Neural crest cell (in vitro differentiated cells): ENCODE data around the gene TMEM140. TPM values are rescaled to one million over a fixed set of nuclear protein-coding genes. Genes with fewer than 3 reads are reported as not detected.

Source experiments
- DNase-seq: peaks from one replicate; pipeline ENCODE4 v3.0.0; 2021; ENCODE audit warnings: low read depth, mixed read lengths, low spot score
- H3K27ac Mint-ChIP-seq: one replicate; pipeline ENCODE4 v1.8.0; 2021; ENCODE audit warnings: mild to moderate bottlenecking, mixed read lengths; ENCODE audit not compliant: unreplicated experiment
- H3K27me3 Mint-ChIP-seq: 2 replicates; pipeline ENCODE4 v1.8.0; 2021; ENCODE audit warnings: low read depth, mild to moderate bottlenecking, mixed read lengths
- H3K36me3 Mint-ChIP-seq: 2 replicates; pipeline ENCODE4 v1.8.0; 2021; ENCODE audit warnings: low read depth, mild to moderate bottlenecking, mixed read lengths
- H3K4me1 Mint-ChIP-seq: 2 replicates; pipeline ENCODE4 v1.8.0; 2021; ENCODE audit warnings: mixed read lengths
- H3K4me3 Mint-ChIP-seq: one replicate; pipeline ENCODE4 v1.8.0; 2021; ENCODE audit warnings: mild to moderate bottlenecking, mixed read lengths
- H3K9me3 Mint-ChIP-seq: 2 replicates; pipeline ENCODE4 v1.8.0; 2021; ENCODE audit warnings: mixed read lengths
- total RNA-seq: library from RNA; stranded (reverse); gene quantifications from 2 replicates; pipeline ENCODE4 v1.2.1, GENCODE V29; 2021
- TF ChIP-seq, protein P1 (sequence below): fragments of 200-600 bp; sonication (generic); conservative IDR thresholded peaks from 2 replicates; pipeline ENCODE4 v1.5.0; 2021; ENCODE audit warnings: antibody characterized with exemption, mild to moderate bottlenecking

TMEM140 gene
- total RNA-seq, 1 donor from 2014 or later: 0.12 TPM

DNA sequence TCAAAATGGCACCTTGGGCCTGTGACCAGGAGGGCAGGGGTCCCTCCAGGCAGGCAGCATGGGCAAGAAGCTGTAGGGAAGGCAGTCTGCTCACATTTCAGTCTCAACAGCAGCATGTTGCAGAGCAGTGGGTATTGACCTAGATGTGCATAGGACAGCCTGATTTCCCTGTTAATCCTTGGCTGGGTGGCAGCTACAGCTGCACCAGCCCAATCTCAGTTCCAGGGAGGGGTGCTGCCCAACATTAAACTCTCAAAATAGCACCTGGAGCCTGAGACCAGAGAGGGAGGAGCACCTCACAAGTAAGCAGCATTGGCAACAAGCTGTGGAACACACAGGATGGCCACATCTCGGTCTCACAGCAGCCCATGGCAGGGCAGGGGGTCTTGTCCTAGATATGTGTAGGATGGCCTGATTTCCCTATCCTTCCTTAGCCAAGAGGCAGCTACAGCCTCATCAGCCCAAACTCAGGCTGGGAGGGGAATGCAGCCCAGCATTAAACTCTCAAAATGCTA, 10.3 kb downstream of the TMEM140 start:
- Mint-ChIP-seq H3K4me3 (no peak overlapping the region), H3K36me3 (peaks cover 73% of the 10 kb centered on the region), H3K4me1 (peaks cover 18% of the 10 kb centered on the region), H3K27ac (no peak overlapping the region), H3K27me3 (no peaks in the 10 kb centered on the region), H3K9me3 (peaks cover 45% of the 10 kb centered on the region)
- TF ChIP-seq, protein P1, sequence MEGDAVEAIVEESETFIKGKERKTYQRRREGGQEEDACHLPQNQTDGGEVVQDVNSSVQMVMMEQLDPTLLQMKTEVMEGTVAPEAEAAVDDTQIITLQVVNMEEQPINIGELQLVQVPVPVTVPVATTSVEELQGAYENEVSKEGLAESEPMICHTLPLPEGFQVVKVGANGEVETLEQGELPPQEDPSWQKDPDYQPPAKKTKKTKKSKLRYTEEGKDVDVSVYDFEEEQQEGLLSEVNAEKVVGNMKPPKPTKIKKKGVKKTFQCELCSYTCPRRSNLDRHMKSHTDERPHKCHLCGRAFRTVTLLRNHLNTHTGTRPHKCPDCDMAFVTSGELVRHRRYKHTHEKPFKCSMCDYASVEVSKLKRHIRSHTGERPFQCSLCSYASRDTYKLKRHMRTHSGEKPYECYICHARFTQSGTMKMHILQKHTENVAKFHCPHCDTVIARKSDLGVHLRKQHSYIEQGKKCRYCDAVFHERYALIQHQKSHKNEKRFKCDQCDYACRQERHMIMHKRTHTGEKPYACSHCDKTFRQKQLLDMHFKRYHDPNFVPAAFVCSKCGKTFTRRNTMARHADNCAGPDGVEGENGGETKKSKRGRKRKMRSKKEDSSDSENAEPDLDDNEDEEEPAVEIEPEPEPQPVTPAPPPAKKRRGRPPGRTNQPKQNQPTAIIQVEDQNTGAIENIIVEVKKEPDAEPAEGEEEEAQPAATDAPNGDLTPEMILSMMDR: no peak
- no peak for DNase-seq

DNA sequence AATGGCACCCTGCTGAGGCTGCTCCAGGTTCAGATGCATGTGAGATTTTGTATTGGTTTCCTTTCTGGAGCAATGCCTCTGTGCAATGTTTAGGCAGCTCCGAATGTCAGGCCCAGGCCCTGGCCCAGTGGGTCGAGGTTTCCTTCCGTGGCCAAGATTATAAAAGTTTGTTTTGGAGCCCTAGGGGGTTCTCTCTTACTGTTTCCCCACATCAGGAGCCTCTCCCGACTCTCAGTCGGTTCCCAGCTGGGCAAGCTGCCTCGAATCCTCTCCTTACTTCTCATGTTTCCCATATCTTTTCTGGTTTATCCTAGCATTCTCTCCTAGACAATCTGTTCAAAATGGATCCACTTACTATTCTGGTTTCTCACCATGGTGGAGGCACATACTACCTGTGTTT, 11.0 kb downstream of the TMEM140 start:
- TF ChIP-seq, protein P1: no peak
- no peak overlapping the region for H3K4me3 Mint-ChIP-seq
- H3K4me1 Mint-ChIP-seq: peaks cover 18% of the 10 kb centered on the region
- H3K9me3 Mint-ChIP-seq: peaks cover 42% of the 10 kb centered on the region
- peaks cover 71% of the 10 kb centered on the region for H3K36me3 Mint-ChIP-seq
- no peaks in the 10 kb centered on the region for H3K27me3 Mint-ChIP-seq
- no peak for DNase-seq
- no peak overlapping the region for H3K27ac Mint-ChIP-seq

DNA sequence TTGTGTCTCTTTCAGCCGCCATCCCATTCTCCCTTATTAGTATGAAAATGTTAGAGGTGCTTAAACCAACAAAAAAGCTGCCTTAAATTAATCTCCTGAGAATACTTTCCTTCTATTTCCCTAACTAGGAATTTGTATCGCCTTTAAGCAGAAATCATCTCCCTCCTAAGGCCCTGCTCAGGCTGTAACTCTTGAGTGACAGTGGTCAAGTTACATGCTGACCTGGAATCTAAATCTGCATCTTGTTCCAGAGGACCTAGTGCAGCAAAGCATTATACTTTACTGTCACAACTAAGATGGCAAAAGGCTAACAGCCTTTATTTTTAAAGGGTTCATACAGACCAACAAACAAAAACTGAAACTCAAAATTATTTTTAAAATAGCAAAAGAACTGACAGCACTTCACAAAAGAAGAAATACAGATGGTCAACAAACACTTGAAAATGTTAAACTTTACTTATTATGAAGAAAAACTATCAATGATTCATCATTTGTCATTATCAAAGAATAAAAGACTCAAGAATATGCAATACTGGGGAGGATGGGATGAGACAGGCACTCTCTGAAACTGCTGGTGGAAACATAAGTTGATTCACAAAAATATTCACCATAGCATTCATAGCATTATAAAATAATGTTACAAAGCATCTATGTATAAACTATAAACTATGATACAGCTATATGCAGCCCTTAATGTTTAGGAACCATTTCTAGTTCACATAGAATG, 11.7 kb downstream of the TMEM140 start:
- peaks cover 37% of the 10 kb centered on the region for H3K9me3 Mint-ChIP-seq
- no peak overlapping the region for H3K27ac Mint-ChIP-seq
- peaks cover 72% of the 10 kb centered on the region for H3K36me3 Mint-ChIP-seq
- H3K4me3 Mint-ChIP-seq: no peak overlapping the region
- no peak for DNase-seq
- H3K4me1 Mint-ChIP-seq: peaks cover 22% of the 10 kb centered on the region
- TF ChIP-seq, protein P1: no peak
- no peaks in the 10 kb centered on the region for H3K27me3 Mint-ChIP-seq

DNA sequence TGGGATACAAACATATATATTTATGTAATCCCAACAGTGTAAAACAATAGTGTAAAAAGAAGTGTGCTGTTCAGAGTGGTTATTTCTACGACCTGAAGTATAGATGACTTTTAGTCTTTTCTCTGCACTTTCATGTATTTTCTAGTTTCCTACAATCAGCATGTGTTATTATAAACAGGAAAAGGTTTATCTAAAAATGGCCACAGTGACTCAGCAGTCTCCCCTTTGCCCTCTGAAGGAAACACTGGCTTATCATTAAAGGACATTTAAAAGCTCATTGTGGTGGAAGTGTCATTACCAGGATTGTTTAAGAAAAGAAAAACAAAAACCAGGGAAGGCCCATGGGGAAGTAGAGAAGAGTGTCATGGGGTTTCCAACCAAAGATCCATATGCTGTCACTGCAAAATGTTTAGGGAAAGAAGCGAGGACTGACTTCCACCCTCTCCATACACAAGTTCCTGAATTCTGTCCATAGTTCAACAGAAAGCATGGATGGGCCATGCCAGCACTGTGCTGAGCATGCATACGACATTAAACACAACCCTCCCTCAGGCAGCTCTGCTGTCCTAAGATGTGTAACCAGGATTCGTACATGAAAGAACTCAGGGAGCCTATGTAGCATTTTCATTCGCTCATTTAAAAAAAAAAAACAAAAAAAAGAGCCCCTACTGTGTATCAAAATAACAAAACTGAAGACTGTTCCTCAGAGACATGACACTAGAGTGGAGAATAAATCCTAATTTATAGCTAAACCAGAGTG, 12.4 kb downstream of the TMEM140 start:
- TF ChIP-seq, protein P1: no peak
- Mint-ChIP-seq H3K4me1 (peaks cover 22% of the 10 kb centered on the region), H3K27me3 (no peaks in the 10 kb centered on the region), H3K9me3 (peaks cover 29% of the 10 kb centered on the region), H3K27ac (peak overlapping the region; percentile 22), H3K4me3 (peak overlapping the region; percentile 67), H3K36me3 (peaks cover 70% of the 10 kb centered on the region)
- DNase-seq: no peak

DNA sequence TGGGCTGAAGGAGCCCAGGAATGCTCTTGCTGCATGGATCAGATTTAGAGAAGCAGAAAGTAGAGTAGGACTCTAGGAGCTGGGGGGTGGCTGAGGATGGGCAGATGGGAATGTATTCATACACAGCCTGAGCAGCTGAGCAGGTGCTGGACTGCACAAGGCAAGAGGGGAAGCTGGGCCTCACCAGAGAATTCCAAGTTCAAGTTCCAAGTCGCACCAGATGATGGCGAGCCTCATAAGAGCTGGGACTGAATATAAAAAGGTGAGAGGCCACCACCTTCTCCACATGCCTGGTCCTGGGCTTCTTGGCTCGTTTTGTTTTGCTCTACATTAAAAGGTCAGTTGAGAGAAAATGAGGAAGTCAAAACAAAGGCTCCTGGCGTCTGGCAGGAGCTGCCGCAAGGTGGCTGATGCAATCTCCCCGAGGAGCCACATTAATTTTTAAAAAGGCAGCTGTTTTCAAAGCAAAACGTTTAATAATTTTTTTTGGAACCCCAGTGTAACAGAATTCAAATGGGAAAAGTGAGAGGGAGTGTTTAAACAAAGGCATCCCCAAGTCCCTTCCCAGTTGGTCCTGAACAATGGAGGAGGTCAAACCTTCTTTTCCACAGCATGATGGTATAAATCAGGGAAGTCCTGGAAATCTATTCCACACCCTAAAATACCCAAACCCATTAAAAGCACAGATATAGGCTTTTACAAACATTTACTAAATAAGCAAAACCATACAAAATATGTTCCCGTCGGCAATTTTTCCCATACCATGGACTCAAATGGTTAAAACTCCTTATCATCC, 13.2 kb downstream of the TMEM140 start:
- H3K9me3 Mint-ChIP-seq: peaks cover 25% of the 10 kb centered on the region

More for the DNA sequence above, 13.2 kb downstream of the TMEM140 start:
- H3K4me3 Mint-ChIP-seq: peak overlapping the region; percentile 67
- TF ChIP-seq, protein P1: no peak
- no peaks in the 10 kb centered on the region for H3K27me3 Mint-ChIP-seq
- peak overlapping the region; percentile 29 for H3K27ac Mint-ChIP-seq
- H3K36me3 Mint-ChIP-seq: peaks cover 73% of the 10 kb centered on the region
- DNase-seq: no peak
- H3K4me1 Mint-ChIP-seq: peaks cover 22% of the 10 kb centered on the region
